Activated T-helper 17 cell treated with anti-CD3 and anti-CD28 coated beads, Interleukin-2, amount 50 U/mL, for 72 hours (primary cell): ENCODE data around the gene GLRA1. TPM values are rescaled to one million over a fixed set of nuclear protein-coding genes. Genes with fewer than 3 reads are reported as not detected.
A peak's percentile ranks its signal among the peaks of the same experiment; 100 is the strongest.
"Not testable (repeated sequence)": the region's sequence is repeated elsewhere in the genome, so short reads cannot be mapped to it uniquely, and the experiment has no call there.

Experiments used
- ATAC-seq: fragments of 150-1000 bp; cut with Tn5 transposase; replicated peaks from 2 replicates; pipeline ENCODE4 v1.10.0; 2021; ENCODE audit warnings: mild to moderate bottlenecking, moderate library complexity
- H3K27ac Mint-ChIP-seq: one replicate; pipeline ENCODE4 v1.8.0; 2022; ENCODE audit warnings: mixed read lengths
- H3K27me3 Mint-ChIP-seq: one replicate; pipeline ENCODE4 v1.8.0; 2022; ENCODE audit warnings: mixed read lengths
- H3K36me3 Mint-ChIP-seq: one replicate; pipeline ENCODE4 v1.8.0; 2022; ENCODE audit warnings: low read depth, mild to moderate bottlenecking, mixed read lengths
- H3K4me1 Mint-ChIP-seq: one replicate; pipeline ENCODE4 v1.8.0; 2022; ENCODE audit warnings: mixed read lengths
- H3K4me3 Mint-ChIP-seq: one replicate; pipeline ENCODE4 v1.8.0; 2022; ENCODE audit warnings: mild to moderate bottlenecking, mixed read lengths
- H3K9me3 Mint-ChIP-seq: one replicate; pipeline ENCODE4 v1.8.0; 2022; ENCODE audit warnings: mixed read lengths
- total RNA-seq, 2 donors: library from RNA; stranded (reverse); gene quantifications; one replicate each; pipeline ENCODE4 v1.2.3, GENCODE V29; 2022

GLRA1 gene
- total RNA-seq, 2 donors from 2014 or later = not detected

DNA sequence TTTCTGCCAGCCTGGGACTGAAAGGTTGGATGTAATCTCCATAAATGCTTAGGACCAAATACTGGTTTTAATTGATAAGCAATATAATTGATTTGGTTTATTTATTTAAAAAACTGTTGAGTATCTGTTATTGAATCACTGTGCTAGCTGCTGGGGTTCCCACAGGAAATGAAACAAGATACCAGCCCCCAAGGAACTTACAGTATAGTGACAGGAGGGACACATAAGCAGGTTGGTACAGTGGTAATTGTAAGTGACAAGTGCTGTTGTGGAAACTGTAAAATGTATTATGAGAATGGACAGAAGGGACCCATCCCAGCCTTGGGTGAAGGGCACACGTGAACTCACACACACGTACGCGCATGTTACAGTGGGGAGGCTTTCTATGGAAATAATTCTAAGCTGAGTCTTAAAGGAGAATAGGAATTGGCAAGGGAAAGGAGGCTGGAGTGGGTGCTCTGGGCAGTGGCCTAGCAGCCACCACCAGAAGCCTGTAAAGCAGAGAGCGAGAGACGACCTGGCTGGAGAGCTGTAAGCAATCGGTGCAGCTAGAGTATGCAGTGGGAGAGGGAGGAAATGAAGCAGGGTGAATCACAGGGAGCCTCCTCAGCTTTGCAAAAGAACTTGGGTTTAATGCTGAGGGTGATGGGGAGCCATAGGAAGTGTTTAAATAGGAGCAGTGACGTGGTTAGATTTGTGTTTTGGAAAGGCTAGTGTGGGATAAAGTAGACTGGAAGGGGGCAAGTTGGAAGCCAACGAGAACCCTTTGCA is 39.3 kb downstream of the GLRA1 start:
- no peak overlapping the region for H3K27ac Mint-ChIP-seq
- no peaks in the 10 kb centered on the region for H3K27me3 Mint-ChIP-seq
- ATAC-seq = no peak
- H3K9me3 Mint-ChIP-seq = no peaks in the 10 kb centered on the region
- no peak overlapping the region for H3K4me3 Mint-ChIP-seq
- no peaks in the 10 kb centered on the region for H3K4me1 Mint-ChIP-seq
- no peaks in the 10 kb centered on the region for H3K36me3 Mint-ChIP-seq

DNA sequence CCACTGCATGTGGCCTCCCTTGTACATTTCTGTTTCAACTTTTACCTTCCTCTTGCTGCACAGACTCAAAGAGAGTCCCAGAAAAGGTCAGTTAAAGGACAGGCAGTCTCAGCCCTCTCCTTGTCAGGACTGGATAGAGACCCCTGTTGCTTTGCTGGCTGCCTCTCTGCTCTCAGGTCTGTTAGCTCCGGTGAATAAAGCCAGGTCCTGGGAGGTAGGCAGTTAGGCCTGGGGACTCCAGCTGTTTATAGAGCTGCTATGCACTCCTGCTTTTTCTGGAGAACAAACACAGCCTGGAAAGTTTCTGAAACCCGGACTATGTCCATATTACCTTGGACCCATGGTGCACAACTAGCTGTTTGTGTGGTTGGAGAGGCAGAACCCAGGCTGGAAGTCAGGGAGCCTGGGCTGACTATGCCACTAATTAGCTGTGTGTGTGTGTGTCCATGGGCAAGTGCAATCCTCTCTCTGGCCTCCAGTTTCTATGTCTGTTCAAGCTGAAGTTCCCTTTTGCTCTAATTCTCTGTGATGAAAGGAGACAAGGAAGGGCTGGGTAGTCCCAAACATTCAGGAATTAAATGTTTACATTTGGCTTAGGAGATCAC is 42.9 kb downstream of the GLRA1 start:
- Mint-ChIP-seq H3K27ac (no peak overlapping the region), H3K4me3 (no peak overlapping the region), H3K36me3 (no peaks in the 10 kb centered on the region), H3K4me1 (no peaks in the 10 kb centered on the region), H3K9me3 (peaks cover 4% of the 10 kb centered on the region), H3K27me3 (no peaks in the 10 kb centered on the region)
- no peak for ATAC-seq

DNA sequence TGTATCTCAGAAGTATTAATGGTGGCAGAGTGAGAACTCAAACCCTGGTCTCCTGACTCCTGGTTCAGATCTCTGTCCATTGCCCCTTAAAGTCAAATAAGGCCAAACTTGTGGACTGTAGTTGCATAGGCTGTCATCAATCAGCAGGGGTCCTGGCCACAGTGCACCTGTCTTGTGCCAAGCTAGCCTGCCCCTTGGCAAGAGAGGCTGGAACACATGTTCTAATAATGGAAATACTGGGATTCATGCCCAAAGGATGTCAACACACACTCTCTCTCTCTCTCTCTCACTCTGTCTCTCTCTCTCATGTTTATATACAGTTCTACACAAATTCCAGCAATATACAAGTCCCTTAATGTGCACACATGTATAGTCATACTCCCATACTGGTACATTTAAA is 44.3 kb downstream of the GLRA1 start:
- ATAC-seq = no peak
- H3K36me3 Mint-ChIP-seq = no peaks in the 10 kb centered on the region
- H3K4me1 Mint-ChIP-seq = no peaks in the 10 kb centered on the region
- no peaks in the 10 kb centered on the region for H3K27me3 Mint-ChIP-seq
- H3K4me3 Mint-ChIP-seq = no peak overlapping the region
- no peak overlapping the region for H3K27ac Mint-ChIP-seq
- peaks cover 4% of the 10 kb centered on the region for H3K9me3 Mint-ChIP-seq

DNA sequence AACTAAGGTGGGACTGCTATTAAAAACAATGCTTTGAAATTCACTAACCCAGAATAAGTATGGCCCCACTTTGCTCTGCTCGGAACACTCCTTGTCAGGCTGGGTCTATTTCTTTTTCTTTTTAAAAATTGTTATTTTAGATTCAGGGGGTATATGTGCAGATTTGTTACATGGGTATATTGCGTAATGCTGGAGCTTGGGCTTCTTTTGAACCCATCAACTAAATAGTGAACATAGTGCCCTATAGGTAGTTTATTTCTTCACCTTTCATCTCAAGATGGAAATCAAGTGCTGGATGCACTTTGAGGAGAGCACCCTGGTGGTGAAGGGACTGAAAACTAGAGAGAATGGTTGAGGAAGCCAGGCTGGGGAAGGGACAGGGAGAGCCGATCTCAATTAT is 51.0 kb downstream of the GLRA1 start:
- Mint-ChIP-seq H3K4me1 (peaks cover 2% of the 10 kb centered on the region), H3K27me3 (no peaks in the 10 kb centered on the region), H3K9me3 (peaks cover 4% of the 10 kb centered on the region), H3K36me3 (no peaks in the 10 kb centered on the region), H3K4me3 (no peak overlapping the region), H3K27ac (no peak overlapping the region)
- no peak for ATAC-seq

DNA sequence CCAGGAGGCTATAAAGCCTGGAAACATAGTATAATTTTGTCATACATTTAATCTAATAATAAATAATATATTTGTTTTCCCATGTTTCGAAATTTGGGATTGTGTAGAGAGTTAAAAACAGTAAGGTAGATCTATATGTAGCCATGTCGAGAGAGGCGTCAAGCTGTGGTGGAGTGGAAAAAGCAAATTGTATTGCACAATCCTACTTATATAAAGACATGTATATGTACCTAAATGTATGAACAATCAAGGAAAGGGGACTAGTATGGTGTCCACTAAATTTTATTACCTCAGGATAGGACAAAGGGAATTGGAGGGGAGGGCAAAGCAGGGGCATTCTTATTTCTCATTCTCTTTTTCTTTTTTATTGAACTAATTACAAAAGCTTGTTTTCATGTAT is 52.0 kb downstream of the GLRA1 start:
- no peak for ATAC-seq
- H3K9me3 Mint-ChIP-seq = peaks cover 4% of the 10 kb centered on the region
- no peak overlapping the region for H3K4me3 Mint-ChIP-seq
- no peak overlapping the region for H3K27ac Mint-ChIP-seq
- no peaks in the 10 kb centered on the region for H3K27me3 Mint-ChIP-seq
- H3K4me1 Mint-ChIP-seq = peaks cover 7% of the 10 kb centered on the region
- H3K36me3 Mint-ChIP-seq = no peaks in the 10 kb centered on the region

DNA sequence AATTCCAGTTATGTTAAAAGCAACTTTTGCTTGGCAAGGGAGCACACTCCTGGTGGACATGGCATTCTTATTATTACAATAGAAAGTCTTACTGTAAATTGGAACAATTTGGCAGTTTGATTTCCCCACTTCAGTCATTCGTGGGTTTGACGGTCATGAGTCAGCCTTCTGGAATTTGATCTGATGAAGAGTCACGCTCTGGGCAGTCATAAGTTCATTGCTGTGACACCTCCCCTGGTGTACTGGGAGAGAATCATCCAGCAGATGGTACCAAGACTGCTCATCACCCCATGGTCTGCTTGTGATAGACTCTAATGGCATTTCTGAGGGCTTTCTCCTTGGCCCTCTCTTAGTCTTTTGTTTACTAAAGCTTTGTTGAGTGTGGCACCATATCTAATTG is 53.8 kb downstream of the GLRA1 start:
- Mint-ChIP-seq H3K27me3 (no peaks in the 10 kb centered on the region), H3K27ac (no peak overlapping the region), H3K4me1 (peaks cover 7% of the 10 kb centered on the region), H3K36me3 (no peaks in the 10 kb centered on the region), H3K4me3 (no peak overlapping the region), H3K9me3 (no peaks in the 10 kb centered on the region)
- ATAC-seq = peak; percentile 76

DNA sequence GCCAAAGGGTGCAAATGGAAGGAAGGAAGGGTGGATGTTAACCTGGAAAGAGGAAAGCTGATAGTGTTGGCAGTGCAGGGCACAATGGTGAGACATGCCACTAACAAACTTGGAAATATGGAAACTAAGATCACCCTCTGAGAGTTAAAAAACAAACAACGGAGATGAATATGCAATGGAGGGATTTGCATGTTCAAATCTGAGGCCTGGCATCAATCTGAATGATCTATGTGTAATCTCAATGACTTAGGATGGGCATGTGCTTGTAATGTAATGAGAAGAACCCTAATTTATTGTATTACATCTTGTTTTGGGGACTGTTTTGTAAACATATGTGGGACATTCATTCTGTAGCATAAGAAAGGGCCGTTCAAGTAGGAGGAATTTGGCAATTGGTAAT is 54.4 kb downstream of the GLRA1 start:
- ATAC-seq = no peak
- no peaks in the 10 kb centered on the region for H3K36me3 Mint-ChIP-seq
- H3K9me3 Mint-ChIP-seq = no peaks in the 10 kb centered on the region
- H3K27me3 Mint-ChIP-seq = no peaks in the 10 kb centered on the region
- no peak overlapping the region for H3K4me3 Mint-ChIP-seq
- H3K4me1 Mint-ChIP-seq = peaks cover 7% of the 10 kb centered on the region
- H3K27ac Mint-ChIP-seq = no peak overlapping the region

DNA sequence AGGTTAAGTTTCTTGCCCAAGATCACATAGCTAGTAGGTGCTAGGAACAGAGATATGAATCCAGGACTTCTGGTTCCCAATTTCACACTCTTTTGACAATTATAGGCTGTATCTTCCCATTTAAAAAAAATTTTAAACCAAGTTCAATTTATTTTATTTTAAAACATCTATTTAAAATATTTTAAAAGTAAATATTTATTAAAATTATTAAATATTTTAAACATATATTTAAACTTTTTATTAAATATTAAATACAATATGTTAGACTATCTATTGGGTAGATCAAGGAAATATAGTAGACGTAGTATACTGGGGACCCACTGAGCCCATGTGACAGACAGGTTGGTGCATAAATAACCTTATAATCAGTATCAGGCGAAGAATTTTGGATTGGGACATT is 54.8 kb downstream of the GLRA1 start:
- H3K4me3 Mint-ChIP-seq = no peak overlapping the region

DNA sequence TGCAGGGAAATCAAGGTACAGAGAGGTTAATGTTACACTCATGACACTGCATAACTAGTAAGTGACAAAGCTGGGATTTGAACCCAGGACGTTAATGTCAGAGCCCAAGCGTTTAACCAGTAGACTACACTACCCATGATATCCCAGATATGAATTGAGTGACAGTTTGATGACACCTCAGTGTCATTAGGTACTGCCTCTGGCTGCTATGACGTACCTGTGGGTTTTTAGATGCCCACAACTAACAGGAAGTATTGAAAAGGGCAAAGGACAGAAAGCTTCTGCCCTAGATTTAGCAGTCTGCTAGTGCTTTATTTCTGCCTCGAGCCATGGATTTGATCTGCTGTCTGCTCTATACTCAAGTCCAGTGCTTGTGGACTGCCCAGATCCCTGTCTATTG is 56.2 kb downstream of the GLRA1 start:
- no peaks in the 10 kb centered on the region for H3K9me3 Mint-ChIP-seq
- ATAC-seq = peak; percentile 88
- peak overlapping the region; percentile 5 for H3K27ac Mint-ChIP-seq
- H3K27me3 Mint-ChIP-seq = no peaks in the 10 kb centered on the region
- peaks cover 7% of the 10 kb centered on the region for H3K4me1 Mint-ChIP-seq
- H3K4me3 Mint-ChIP-seq = peak overlapping the region; percentile 6
- no peaks in the 10 kb centered on the region for H3K36me3 Mint-ChIP-seq

More for the DNA sequence above, 54.8 kb downstream of the GLRA1 start:
- Mint-ChIP-seq H3K36me3 (no peaks in the 10 kb centered on the region), H3K4me1 (peaks cover 7% of the 10 kb centered on the region), H3K27ac (no peak overlapping the region), H3K27me3 (no peaks in the 10 kb centered on the region), H3K9me3 (no peaks in the 10 kb centered on the region)
- no peak for ATAC-seq

DNA sequence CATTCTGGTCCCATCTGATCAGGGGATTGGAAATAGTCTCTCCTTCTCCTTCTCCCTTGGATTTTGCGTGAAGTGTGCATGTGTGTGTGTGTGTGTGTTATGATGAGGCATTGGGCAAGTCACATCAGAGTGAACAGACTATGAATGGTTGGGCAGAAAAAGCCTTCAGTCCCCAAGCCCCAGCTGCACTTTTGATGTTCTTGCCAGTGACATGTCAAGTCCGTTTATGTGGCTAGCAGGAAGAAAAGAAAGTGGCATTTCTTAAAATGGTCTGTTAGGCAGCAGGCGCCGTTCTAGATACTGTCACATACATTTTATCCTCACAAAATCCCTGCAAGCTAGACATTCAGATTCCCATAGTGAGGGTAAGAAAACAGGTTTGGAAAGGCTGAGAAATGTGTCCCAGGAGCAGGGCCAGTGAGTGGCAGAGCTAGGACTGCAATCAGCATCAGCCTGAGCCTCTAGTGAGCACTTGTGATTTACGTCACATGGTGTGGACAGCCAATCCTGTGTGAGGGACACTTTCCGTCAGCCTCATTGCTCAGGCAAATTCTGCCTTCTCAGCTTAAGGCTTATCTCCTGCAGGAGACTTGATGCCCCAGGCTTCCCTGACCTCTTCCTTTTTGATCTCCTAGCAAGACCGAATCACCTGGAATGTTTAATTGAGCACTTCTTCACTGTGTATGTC is 60.4 kb downstream of the GLRA1 start:
- Mint-ChIP-seq H3K4me1 (peaks cover 7% of the 10 kb centered on the region), H3K27me3 (no peaks in the 10 kb centered on the region), H3K9me3 (no peaks in the 10 kb centered on the region), H3K36me3 (no peaks in the 10 kb centered on the region), H3K27ac (no peak overlapping the region), H3K4me3 (no peak overlapping the region)
- ATAC-seq = no peak

DNA sequence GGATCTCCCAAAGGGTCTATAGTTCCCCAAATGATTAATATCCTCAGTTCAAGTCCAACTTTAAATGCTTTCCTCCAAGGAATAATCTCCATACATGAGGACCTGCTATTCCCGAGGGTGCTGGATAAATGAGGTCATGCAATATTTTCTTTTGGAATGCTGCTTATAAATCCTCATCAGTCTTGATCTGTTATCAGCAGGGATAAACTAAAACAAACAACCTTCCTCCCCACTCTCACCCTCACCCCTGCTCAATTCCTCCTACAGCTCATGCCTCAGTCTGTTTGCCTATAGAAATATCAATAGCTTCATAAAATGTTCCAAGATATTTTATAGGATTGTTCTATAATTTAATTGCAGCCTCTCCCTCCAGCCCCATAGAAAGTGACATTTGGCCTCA is 61.1 kb downstream of the GLRA1 start:
- no peak overlapping the region for H3K27ac Mint-ChIP-seq
- peaks cover 4% of the 10 kb centered on the region for H3K4me1 Mint-ChIP-seq
- no peak overlapping the region for H3K4me3 Mint-ChIP-seq
- H3K27me3 Mint-ChIP-seq = no peaks in the 10 kb centered on the region
- no peaks in the 10 kb centered on the region for H3K9me3 Mint-ChIP-seq
- no peak for ATAC-seq
- H3K36me3 Mint-ChIP-seq = no peaks in the 10 kb centered on the region

DNA sequence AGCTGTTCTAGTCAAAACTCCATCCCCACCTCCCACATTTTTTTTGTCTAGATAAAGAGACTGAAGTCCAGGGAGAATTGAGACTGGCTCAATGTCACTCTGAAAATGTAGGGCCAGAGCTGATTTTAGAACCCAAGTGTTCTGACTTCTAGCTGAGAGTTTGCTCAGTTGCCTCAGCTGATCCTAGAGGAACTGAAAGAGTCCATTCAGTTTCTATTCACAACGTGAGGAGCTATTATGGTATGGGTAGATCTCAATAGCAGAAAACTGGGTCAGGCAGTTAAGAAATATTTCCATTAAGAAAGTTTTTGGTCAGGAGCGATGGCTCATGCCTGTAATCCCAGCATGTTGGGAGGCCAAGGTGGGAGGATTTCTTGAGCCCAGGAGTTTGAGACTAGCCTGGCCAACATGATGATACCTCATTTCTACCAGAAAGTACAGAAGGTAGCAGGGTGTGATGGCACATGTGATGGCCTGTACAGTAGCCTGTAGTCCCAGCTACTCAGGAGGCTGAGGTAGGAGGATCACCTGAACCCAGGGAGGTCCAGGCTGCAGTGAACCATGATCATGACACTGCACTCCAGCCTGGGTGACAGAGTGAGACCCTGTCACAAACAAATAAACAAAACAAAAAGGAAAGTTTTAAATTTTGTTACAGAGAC is 61.7 kb downstream of the GLRA1 start:
- Mint-ChIP-seq H3K4me1 (no peaks in the 10 kb centered on the region), H3K9me3 (no peaks in the 10 kb centered on the region), H3K27me3 (no peaks in the 10 kb centered on the region), H3K4me3 (no peak overlapping the region), H3K27ac (no peak overlapping the region), H3K36me3 (no peaks in the 10 kb centered on the region)
- ATAC-seq = no peak

DNA sequence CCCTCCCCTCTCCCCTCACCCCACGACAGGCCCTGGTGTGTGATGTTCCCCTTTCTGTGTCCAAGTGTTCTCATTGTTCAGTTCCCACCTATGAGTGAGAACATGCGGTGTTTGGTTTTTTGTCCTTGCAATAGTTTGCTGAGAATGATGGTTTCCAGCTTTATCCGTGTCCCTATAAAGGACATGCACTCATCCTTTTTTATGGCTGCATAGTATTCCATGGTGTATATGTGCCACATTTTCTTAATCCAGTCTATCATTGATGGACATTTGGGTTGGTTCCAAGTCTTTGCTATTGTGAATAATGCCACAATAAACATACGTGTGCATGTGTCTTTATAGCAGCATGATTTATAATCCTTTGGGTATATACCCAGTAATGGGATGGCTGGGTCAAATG is 63.8 kb downstream of the GLRA1 start:
- ATAC-seq, H3K36me3 Mint-ChIP-seq, H3K4me3 Mint-ChIP-seq, H3K9me3 Mint-ChIP-seq, H3K27ac Mint-ChIP-seq, H3K4me1 Mint-ChIP-seq, H3K27me3 Mint-ChIP-seq: not testable (repeated sequence)

DNA sequence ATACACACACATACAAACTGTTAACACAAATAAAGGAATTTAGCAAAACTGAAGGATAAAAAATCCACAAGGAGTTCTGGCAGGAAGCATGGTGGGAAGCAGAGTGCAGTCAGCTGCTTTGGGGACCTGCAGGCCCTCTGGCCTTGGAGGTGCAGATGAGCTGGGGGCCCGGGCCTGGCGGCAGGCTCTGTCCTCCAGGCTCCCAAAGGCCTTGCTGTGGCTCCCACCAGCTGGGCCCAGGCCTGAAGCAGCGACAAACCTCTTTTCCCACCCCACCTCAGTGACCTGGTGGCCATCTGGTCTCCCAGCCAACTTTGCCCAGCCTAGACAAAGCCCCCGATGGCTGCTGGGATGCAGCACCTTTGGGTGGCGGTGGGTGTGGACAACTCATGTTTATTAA is 67.8 kb downstream of the GLRA1 start:
- Mint-ChIP-seq H3K36me3 (no peaks in the 10 kb centered on the region), H3K4me1 (no peaks in the 10 kb centered on the region), H3K27me3 (no peaks in the 10 kb centered on the region), H3K4me3 (no peak overlapping the region), H3K9me3 (no peaks in the 10 kb centered on the region), H3K27ac (no peak overlapping the region)
- no peak for ATAC-seq

DNA sequence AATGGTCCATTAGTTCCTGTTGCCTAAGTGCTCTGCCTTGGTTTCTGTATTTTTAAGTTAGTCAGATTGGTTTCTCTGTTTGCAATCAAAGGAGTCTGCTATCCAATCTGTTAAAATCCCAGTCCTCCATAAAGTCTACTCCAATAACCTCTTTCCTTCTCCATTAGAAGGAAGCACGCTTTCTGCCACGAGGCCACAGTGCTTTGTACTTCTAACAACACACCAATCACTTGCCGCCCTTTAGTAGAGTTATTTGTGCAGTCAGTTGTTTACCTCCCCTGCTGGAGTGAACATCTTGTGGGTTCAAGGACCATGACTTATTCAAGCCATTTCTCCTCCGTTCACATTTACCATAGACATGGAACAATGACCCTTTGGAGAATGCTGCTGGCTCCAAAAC is 69.0 kb downstream of the GLRA1 start:
- Mint-ChIP-seq H3K27me3 (no peaks in the 10 kb centered on the region), H3K27ac (no peak overlapping the region), H3K4me1 (no peaks in the 10 kb centered on the region), H3K9me3 (no peaks in the 10 kb centered on the region), H3K36me3 (no peaks in the 10 kb centered on the region), H3K4me3 (no peak overlapping the region)
- ATAC-seq = no peak
